ENCODE measurements around the gene FOXJ1. TPM values are rescaled to one million over a fixed set of nuclear protein-coding genes. Genes with fewer than 3 reads are reported as not detected.

The FOXJ1 gene
- total RNA-seq, 4 donors from 2014 or later: not detected

DNA sequence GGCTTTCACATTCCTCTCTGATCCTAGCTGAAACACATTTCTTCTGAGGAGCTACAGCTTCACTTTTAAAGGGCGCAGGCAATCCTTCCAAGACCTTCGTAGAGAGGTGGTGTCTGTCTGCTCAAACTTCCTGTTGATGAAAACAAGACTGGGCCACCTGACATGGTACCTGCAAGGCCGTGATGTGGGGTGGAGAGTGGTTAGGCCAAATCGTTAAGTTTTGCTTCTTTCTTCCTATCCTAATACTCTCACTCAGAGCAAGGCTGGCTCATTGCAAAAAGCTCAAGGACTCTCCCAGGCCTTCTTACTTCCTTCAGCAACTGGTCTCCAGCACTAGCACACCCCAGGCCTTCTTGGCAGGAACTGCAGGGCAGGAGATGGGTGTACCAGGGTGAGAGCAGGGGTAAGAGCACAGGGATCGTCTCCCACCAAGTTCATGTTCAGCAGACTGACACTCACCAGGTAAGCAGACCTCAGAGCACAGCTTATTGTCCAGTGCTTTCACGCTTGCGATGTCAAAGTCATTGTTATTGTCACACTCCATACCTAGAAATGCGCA, 10.9 kb upstream of the FOXJ1 start:
- Histone ChIP-seq H3K4me3 (no peak overlapping the region), H3K27me3 (no peaks in the 10 kb centered on the region), H3K36me3 (peaks cover 0 to 39% (median 0%) of the 10 kb centered on the region in 3 donors), H3K9me3 (no peaks in the 10 kb centered on the region), H3K4me1 (peaks cover 0 to 10% (median 0%) of the 10 kb centered on the region in 4 donors), H3K27ac (no peak overlapping the region)
- WGBS, 2 donors: 93 to 94% methylated on average over 8 of the region's 8 CpGs
- no peak for DNase-seq (ENCODE audit: low spot score in 2 of 2)
- TF ChIP-seq CTCF (IDR thresholded peaks at IDR 0.05) (no peak), POLR2A (IDR thresholded peaks at IDR 0.05) (no peak), EP300 (IDR thresholded peaks at IDR 0.05) (no peak)

GRCh38 chr17:76150712-76151622, 9.9 kb upstream of the FOXJ1 start:
- WGBS, 2 donors: 83 to 86% methylated on average over 23 of the region's 23 CpGs
- Histone ChIP-seq H3K4me1 (peaks cover 0 to 10% (median 2%) of the 10 kb centered on the region in 4 donors), H3K27ac (peak overlapping the region in 2 of 4 donors; percentile 40 to 48), H3K9me3 (no peaks in the 10 kb centered on the region), H3K4me3 (no peak overlapping the region), H3K36me3 (peaks cover 0 to 37% (median 0%) of the 10 kb centered on the region in 3 donors), H3K27me3 (no peaks in the 10 kb centered on the region)
- no peak for DNase-seq (ENCODE audit: low spot score in 2 of 2)
- TF ChIP-seq CTCF (IDR thresholded peaks at IDR 0.05) (no peak), POLR2A (IDR thresholded peaks at IDR 0.05) (no peak), EP300 (IDR thresholded peaks at IDR 0.05) (no peak)

DNA sequence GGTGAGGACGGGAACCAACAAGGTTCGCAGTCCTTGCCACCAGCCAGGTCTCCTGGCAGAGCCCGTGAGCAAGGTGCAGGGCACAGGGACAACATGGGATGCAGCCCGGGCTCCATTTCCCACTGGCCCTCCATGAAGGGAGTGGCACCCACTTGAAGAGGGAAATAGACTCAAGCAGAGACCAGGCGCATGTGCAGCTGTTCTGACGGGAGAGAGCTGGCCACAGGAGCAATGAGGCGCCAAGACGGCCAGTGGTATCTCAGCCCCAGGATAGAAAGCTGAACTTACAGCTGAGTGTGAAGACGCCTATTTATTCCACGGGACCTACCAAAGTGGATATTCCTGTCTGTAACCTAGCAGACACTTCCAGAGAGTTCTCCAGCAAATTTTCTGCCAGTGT, 8.2 kb upstream of the FOXJ1 start:
- no peak for TF ChIP-seq POLR2A (IDR thresholded peaks at IDR 0.05)
- Histone ChIP-seq H3K36me3 (peaks cover 0 to 26% (median 0%) of the 10 kb centered on the region in 3 donors), H3K27me3 (no peaks in the 10 kb centered on the region), H3K9me3 (no peaks in the 10 kb centered on the region), H3K27ac (no peak overlapping the region), H3K4me1 (peaks cover 0 to 14% (median 4%) of the 10 kb centered on the region in 4 donors), H3K4me3 (no peak overlapping the region)
- DNase-seq (ENCODE audit: low spot score in 2 of 2): no peak
- 92 to 95% methylated on average over 9 to 10 of the region's 10 CpGs for WGBS, 2 donors

- Histone ChIP-seq H3K4me3 (no peak overlapping the region), H3K4me1 (peaks cover 0 to 7% (median 3%) of the 10 kb centered on the region in 4 donors), H3K27me3 (no peaks in the 10 kb centered on the region), H3K36me3 (peaks cover 0 to 26% (median 0%) of the 10 kb centered on the region in 3 donors), H3K27ac (no peak overlapping the region), H3K9me3 (no peaks in the 10 kb centered on the region)
- TF ChIP-seq POLR2A (IDR thresholded peaks at IDR 0.05) (no peak), CTCF (IDR thresholded peaks at IDR 0.05) (no peak), EP300 (IDR thresholded peaks at IDR 0.05) (no peak)
- WGBS, 2 donors: 85 to 89% methylated on average over 1 of the region's 1 CpG
- DNase-seq (ENCODE audit: low spot score in 2 of 2): no peak
Observed at GRCh38 chr17:76148015-76148326, 6.9 kb upstream of the FOXJ1 start.

DNA sequence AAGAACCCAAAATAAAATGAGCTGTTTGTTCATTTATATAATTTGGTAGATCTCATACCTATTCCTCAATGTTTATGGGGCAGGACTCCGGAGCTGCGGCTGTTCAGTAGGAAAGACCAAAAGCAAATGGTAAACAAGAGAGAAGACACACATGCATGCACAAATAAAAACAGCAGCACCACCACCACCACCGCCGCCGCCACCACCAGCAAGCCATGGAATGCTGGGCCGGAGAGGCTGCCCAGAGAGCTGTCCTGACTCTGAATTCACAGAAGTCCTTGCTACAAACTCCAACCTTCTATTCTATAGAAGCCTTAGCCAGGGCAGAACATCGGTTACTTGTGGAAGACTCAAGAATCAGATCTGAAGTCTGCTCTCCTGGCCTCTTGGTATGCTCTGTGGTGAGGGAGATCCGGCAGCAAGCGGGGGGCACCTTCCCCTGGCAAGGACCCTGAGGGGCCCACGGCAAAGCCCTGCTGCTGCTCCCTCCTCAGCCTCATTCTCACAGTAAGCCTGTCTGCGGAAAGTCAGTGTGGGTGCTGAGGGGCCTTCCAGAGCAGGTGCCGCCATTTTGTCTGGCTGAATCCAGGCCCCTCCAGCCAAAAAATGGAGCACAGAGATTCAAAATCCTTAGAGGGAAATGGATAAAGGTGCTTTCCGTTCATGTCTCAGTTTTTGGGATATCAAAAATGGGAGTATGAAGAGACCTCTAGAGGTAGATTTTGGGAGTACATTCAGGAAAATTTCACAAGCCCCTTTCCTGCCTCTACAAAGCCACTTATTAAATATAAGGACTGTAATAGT, 6.4 kb upstream of the FOXJ1 start:
- H3K4me1 ChIP-seq: peaks cover 0 to 7% (median 2%) of the 10 kb centered on the region in 4 donors
- peaks cover 0 to 23% (median 0%) of the 10 kb centered on the region in 3 donors for H3K36me3 ChIP-seq
- 77 to 79% methylated on average over 13 of the region's 13 CpGs for WGBS, 2 donors
- no peak for DNase-seq (ENCODE audit: low spot score in 2 of 2)
- no peaks in the 10 kb centered on the region for H3K27me3 ChIP-seq
- TF ChIP-seq CTCF (IDR thresholded peaks at IDR 0.05) (peak; percentile 30 to 50 (median 45)), POLR2A (IDR thresholded peaks at IDR 0.05) (no peak)
- no peaks in the 10 kb centered on the region for H3K9me3 ChIP-seq
- H3K27ac ChIP-seq: no peak overlapping the region
- no peak overlapping the region for H3K4me3 ChIP-seq

Data from tibial nerve (tissue), 4 donors.